ENCODE results near the gene PACS1. TPM values are rescaled to one million over a fixed set of nuclear protein-coding genes. Genes with fewer than 3 reads are reported as not detected.

The PACS1 gene
- total and polyA plus RNA-seq, 8 donors: 14.7 to 269 (median 51.0) TPM

GRCh38 chr11:66278363-66279091 is 208.5 kb downstream of the PACS1 start:
- peak overlapping the region in 1 of 5 donors; percentile 69 for H3K27ac ChIP-seq
- 2 to 7% (median 4%) methylated on average over 9 to 45 of the region's 45 CpGs for WGBS, 5 donors

GRCh38 chr11:66279092-66279734 is 209.1 kb downstream of the PACS1 start:
- Histone ChIP-seq H3K27me3 (peaks cover 0 to 12% (median 0%) of the 10 kb centered on the region in 3 donors), H3K4me3 (no peak overlapping the region), H3K4me1 (peaks cover 24 to 32% (median 31%) of the 10 kb centered on the region in 4 donors), H3K27ac (no peak overlapping the region), H3K36me3 (peaks cover 18 to 39% (median 36%) of the 10 kb centered on the region in 4 donors), H3K9me3 (no peaks in the 10 kb centered on the region)
- no peak for DNase-seq
- intact Hi-C loops (cut with DNase I; ENCODE audit: low total_unique reads): no loop called here
- WGBS, 5 donors: 74 to 80% (median 76%) methylated on average over 15 of the region's 15 CpGs
- TF ChIP-seq EP300 (IDR thresholded peaks at IDR 0.05) (no peak), CTCF (IDR thresholded peaks at IDR 0.05) (no peak), POLR2A (IDR thresholded peaks at IDR 0.05) (no peak), POLR2AphosphoS5 (IDR thresholded peaks at IDR 0.05) (no peak)

More at GRCh38 chr11:66278363-66279091, 208.5 kb downstream of the PACS1 start:
- Histone ChIP-seq H3K9me3 (no peaks in the 10 kb centered on the region), H3K4me3 (peak overlapping the region; percentile 25 to 42 (median 34)), H3K36me3 (peaks cover 23 to 40% (median 37%) of the 10 kb centered on the region in 4 donors), H3K27me3 (peaks cover 0 to 12% (median 0%) of the 10 kb centered on the region in 3 donors), H3K4me1 (peaks cover 24 to 32% (median 31%) of the 10 kb centered on the region in 4 donors)
- intact Hi-C loops (cut with DNase I; ENCODE audit: low total_unique reads): no loop called here
- DNase-seq: peak in 1 of 2 donors; percentile 63
- no peak for TF ChIP-seq CTCF (IDR thresholded peaks at IDR 0.05)
- TF ChIP-seq POLR2AphosphoS5 (IDR thresholded peaks at IDR 0.05): no peak

- Histone ChIP-seq H3K4me3 (no peak overlapping the region), H3K27ac (no peak overlapping the region), H3K36me3 (peaks cover 18 to 39% (median 36%) of the 10 kb centered on the region in 4 donors), H3K4me1 (peaks cover 24 to 36% (median 31%) of the 10 kb centered on the region in 4 donors), H3K27me3 (peaks cover 0 to 12% (median 0%) of the 10 kb centered on the region in 3 donors), H3K9me3 (no peaks in the 10 kb centered on the region)
- TF ChIP-seq EP300 (IDR thresholded peaks at IDR 0.05) (no peak), POLR2AphosphoS5 (IDR thresholded peaks at IDR 0.05) (no peak), CTCF (IDR thresholded peaks at IDR 0.05) (no peak), POLR2A (IDR thresholded peaks at IDR 0.05) (no peak)
- intact Hi-C loops (cut with DNase I; ENCODE audit: low total_unique reads): no loop called here
- DNase-seq: peak in 1 of 2 donors; percentile 60
- 74 to 86% (median 76%) methylated on average over 2 to 14 of the region's 14 CpGs for WGBS, 5 donors
Measured at GRCh38 chr11:66280428-66280827, 210.4 kb downstream of the PACS1 start.

GRCh38 chr11:66281001-66281400 is 210.9 kb downstream of the PACS1 start:
- no peak for DNase-seq
- Histone ChIP-seq H3K4me1 (peaks cover 24 to 42% (median 31%) of the 10 kb centered on the region in 4 donors), H3K9me3 (no peaks in the 10 kb centered on the region), H3K27me3 (peaks cover 0 to 12% (median 0%) of the 10 kb centered on the region in 3 donors), H3K4me3 (no peak overlapping the region), H3K27ac (no peak overlapping the region), H3K36me3 (peaks cover 13 to 38% (median 34%) of the 10 kb centered on the region in 4 donors)
- TF ChIP-seq EP300 (IDR thresholded peaks at IDR 0.05): no peak
- TF ChIP-seq CTCF (IDR thresholded peaks at IDR 0.05): no peak
- no peak for TF ChIP-seq POLR2AphosphoS5 (IDR thresholded peaks at IDR 0.05)
- TF ChIP-seq POLR2A (IDR thresholded peaks at IDR 0.05): no peak
- WGBS, 5 donors: 77 to 85% (median 81%) methylated on average over 6 of the region's 6 CpGs
- intact Hi-C loops (cut with DNase I; ENCODE audit: low total_unique reads): no loop called here

Data from stomach (tissue), 9 donors.